Stimulated activated naive CD8-positive, alpha-beta T cell treated with anti-CD3 and anti-CD28 coated beads, Interleukin-15, Interleukin-2, amounts not matched to agents 100 ng/mL and 50 ng/mL, for 24 hours (primary cell): Measurements from ENCODE around the gene CXCL12.
A peak's percentile ranks its signal among the peaks of the same experiment; 100 is the strongest.

Experiments
- H3K27ac Mint-ChIP-seq: one replicate; pipeline ENCODE4 v1.8.0; 2021; ENCODE audit warnings: mild to moderate bottlenecking, mixed read lengths
- H3K27me3 Mint-ChIP-seq: one replicate; pipeline ENCODE4 v1.8.0; 2021; ENCODE audit warnings: mixed read lengths
- H3K36me3 Mint-ChIP-seq: one replicate; pipeline ENCODE4 v1.8.0; 2021; ENCODE audit warnings: low read depth, mixed read lengths
- H3K4me1 Mint-ChIP-seq: one replicate; pipeline ENCODE4 v1.8.0; 2021; ENCODE audit warnings: low read depth, mixed read lengths
- H3K4me3 Mint-ChIP-seq: one replicate; pipeline ENCODE4 v1.8.0; 2021; ENCODE audit warnings: mild to moderate bottlenecking, mixed read lengths
- H3K9me3 Mint-ChIP-seq: one replicate; pipeline ENCODE4 v1.8.0; 2021; ENCODE audit warnings: mixed read lengths

The CXCL12 gene

GRCh38 chr10:44385026-44385695, at the start of gene CXCL12:
TSS of gene CXCL12 (minus strand) at chr10:44385097. CDS start at chr10:44385005, 92 bp downstream.
- Mint-ChIP-seq H3K36me3 (no peaks in the 10 kb centered on the region), H3K9me3 (no peaks in the 10 kb centered on the region), H3K4me3 (peak within 1 kb of the TSS; percentile 48), H3K4me1 (peaks cover 4% of the 10 kb centered on the region), H3K27ac (no peak within 1 kb of the TSS), H3K27me3 (peaks cover 45% of the 10 kb centered on the region)

- Mint-ChIP-seq H3K4me1 (no peaks in the 10 kb centered on the region), H3K27ac (no peak overlapping the region)
These were observed 42.6 kb upstream of the CXCL12 start for GRCh38 chr10:44427479-44427878.

DNA sequence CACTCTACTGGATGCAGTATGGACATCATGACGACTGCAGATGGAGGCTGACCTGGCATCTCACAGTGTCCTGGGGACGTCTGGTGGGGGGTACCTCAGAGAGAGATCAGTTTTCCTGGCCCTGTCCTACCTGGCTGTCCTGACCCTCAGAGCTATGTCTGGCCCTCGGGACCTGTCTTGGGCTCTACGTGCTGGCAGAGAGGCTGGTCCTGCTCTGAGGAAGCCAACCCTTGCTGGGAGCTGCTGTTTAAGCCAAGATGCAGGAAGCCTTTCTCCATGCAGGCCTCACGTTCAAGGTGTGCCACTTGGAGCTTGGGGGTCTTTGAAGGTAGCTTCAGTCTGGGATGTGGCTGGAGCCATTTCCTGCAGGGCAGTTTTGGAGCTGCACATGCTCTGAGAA, 42.1 kb upstream of the CXCL12 start:
- H3K4me1 Mint-ChIP-seq = no peaks in the 10 kb centered on the region
- peaks cover 17% of the 10 kb centered on the region for H3K9me3 Mint-ChIP-seq

More at GRCh38 chr10:44427479-44427878, 42.6 kb upstream of the CXCL12 start:
- Mint-ChIP-seq H3K4me3 (no peak overlapping the region), H3K36me3 (peaks cover 6% of the 10 kb centered on the region), H3K27me3 (peaks cover 5% of the 10 kb centered on the region), H3K9me3 (peaks cover 18% of the 10 kb centered on the region)

DNA sequence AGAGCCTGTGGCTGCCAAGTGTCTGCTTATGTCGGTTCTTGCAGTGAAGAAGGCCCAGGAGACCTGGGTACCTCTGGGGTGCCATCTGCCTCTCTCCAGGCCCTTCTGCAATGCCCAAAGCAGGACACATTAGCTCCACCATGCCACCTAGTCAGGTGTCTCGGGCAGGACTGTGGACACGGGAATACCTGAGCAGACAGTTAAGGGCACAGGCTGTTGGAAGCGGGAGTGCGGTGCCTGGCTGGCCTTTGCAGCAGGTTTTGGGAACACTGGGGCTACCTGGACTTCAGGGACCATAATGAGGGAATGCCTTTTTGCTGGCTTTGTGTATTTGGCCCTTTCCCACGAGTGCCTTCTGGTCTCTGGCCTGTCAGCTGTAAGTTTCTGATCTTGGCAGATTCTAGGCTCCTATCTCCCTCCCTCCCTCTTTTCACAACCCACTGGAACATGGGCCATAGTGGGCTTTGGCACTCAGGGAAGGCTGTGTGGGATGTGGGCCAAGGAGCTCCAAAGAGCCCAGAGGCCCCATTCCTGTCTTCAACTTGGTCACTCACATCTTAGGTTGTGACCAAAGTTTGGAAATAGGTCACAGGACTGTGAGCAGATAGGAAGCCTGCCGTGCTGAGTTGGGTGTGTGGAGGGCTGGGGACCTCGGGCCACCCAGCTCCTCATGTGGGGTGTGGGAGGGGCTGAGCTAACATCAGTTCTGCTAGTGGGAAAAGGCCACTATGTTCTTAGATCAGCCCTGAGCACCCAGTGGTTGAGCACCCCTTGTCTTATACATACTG, 41.5 kb upstream of the CXCL12 start:
- Mint-ChIP-seq H3K4me1 (no peaks in the 10 kb centered on the region), H3K27me3 (peaks cover 5% of the 10 kb centered on the region), H3K9me3 (peaks cover 16% of the 10 kb centered on the region), H3K27ac (no peak overlapping the region), H3K36me3 (peaks cover 6% of the 10 kb centered on the region), H3K4me3 (no peak overlapping the region)

More for the DNA sequence above, 42.1 kb upstream of the CXCL12 start:
- Mint-ChIP-seq H3K36me3 (peaks cover 6% of the 10 kb centered on the region), H3K27ac (no peak overlapping the region), H3K27me3 (peaks cover 5% of the 10 kb centered on the region), H3K4me3 (no peak overlapping the region)

DNA sequence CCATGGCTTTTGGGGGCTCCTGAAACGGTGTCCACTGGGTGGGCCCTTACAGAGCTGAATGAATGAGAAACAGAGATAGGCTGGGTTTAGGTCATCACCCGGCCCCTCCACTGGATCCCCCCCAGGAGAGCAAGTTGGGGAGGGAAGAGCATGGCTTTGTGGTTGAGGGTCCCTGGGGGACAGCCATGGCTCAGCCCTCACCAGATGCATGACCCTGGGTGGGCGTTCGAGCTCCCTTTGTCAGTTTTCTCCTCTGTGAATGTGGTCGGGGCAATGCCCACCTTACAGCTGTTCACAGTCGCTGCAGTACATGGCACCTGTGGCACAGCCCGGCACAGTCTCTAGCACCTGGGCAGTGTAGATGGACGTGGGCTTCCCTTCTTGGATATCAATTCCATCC, 40.6 kb upstream of the CXCL12 start:
- peaks cover 8% of the 10 kb centered on the region for H3K9me3 Mint-ChIP-seq
- H3K27me3 Mint-ChIP-seq = no peaks in the 10 kb centered on the region
- no peak overlapping the region for H3K4me3 Mint-ChIP-seq
- H3K27ac Mint-ChIP-seq = no peak overlapping the region
- no peaks in the 10 kb centered on the region for H3K4me1 Mint-ChIP-seq
- no peaks in the 10 kb centered on the region for H3K36me3 Mint-ChIP-seq

DNA sequence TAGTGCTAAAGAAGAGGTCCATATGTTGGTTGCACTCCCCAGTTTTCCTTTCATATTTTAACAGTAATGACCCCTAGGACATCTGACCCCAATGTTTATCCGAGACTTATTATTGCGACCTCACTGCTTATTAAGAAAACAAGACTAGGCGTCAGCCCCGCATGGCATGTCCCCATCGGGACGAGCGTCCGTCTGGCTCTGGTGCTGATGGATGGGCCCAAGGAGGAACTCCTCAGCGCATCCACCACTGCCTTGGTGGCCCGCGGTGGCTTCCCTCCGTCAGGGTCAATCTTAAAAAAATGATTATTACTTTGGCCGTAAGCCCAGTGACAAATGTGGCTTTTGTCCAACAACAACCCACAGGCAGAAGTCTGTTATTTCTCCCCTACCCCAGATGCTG, 40.1 kb upstream of the CXCL12 start:
- H3K9me3 Mint-ChIP-seq = peaks cover 3% of the 10 kb centered on the region
- H3K4me1 Mint-ChIP-seq = no peaks in the 10 kb centered on the region
- H3K4me3 Mint-ChIP-seq = no peak overlapping the region
- no peaks in the 10 kb centered on the region for H3K36me3 Mint-ChIP-seq
- H3K27ac Mint-ChIP-seq = no peak overlapping the region
- H3K27me3 Mint-ChIP-seq = no peaks in the 10 kb centered on the region

GRCh38 chr10:44424298-44424697, 39.4 kb upstream of the CXCL12 start:
- no peaks in the 10 kb centered on the region for H3K27me3 Mint-ChIP-seq
- H3K9me3 Mint-ChIP-seq = no peaks in the 10 kb centered on the region
- no peaks in the 10 kb centered on the region for H3K36me3 Mint-ChIP-seq
- H3K4me1 Mint-ChIP-seq = no peaks in the 10 kb centered on the region
- H3K27ac Mint-ChIP-seq = no peak overlapping the region
- H3K4me3 Mint-ChIP-seq = no peak overlapping the region

DNA sequence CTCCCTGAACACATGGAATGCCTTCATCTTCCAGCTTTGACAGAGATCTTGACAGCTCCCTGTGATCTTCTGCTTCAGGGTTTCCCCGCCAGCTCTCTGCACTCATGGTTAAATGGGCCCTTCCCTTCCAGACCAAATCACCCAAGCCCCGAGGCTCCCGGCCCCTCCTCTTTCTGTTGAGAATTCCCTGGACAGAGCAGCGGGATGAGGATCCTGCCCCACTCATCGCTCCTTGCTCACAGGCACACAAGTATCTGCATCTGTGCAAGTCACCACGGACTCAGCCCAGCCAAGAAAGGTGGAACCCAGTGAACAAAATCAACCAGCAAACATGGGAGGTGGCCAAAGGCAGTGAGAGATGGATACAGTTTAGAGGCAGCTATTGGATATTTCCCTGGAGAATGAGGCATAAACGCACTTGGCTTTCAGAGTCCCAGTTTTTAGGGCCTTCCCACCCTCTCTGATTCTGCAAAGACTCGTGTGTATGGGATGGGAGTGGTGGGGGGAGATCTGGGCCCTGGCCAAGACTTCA, 37.7 kb upstream of the CXCL12 start:
- Mint-ChIP-seq H3K27ac (no peak overlapping the region), H3K4me1 (no peaks in the 10 kb centered on the region), H3K36me3 (no peaks in the 10 kb centered on the region), H3K4me3 (no peak overlapping the region), H3K27me3 (peaks cover 1% of the 10 kb centered on the region), H3K9me3 (no peaks in the 10 kb centered on the region)

- Mint-ChIP-seq H3K27ac (no peak overlapping the region), H3K27me3 (peaks cover 6% of the 10 kb centered on the region), H3K36me3 (no peaks in the 10 kb centered on the region), H3K4me1 (no peaks in the 10 kb centered on the region), H3K4me3 (no peak overlapping the region), H3K9me3 (no peaks in the 10 kb centered on the region)
These were observed 37.3 kb upstream of the CXCL12 start for GRCh38 chr10:44422153-44422552.

DNA sequence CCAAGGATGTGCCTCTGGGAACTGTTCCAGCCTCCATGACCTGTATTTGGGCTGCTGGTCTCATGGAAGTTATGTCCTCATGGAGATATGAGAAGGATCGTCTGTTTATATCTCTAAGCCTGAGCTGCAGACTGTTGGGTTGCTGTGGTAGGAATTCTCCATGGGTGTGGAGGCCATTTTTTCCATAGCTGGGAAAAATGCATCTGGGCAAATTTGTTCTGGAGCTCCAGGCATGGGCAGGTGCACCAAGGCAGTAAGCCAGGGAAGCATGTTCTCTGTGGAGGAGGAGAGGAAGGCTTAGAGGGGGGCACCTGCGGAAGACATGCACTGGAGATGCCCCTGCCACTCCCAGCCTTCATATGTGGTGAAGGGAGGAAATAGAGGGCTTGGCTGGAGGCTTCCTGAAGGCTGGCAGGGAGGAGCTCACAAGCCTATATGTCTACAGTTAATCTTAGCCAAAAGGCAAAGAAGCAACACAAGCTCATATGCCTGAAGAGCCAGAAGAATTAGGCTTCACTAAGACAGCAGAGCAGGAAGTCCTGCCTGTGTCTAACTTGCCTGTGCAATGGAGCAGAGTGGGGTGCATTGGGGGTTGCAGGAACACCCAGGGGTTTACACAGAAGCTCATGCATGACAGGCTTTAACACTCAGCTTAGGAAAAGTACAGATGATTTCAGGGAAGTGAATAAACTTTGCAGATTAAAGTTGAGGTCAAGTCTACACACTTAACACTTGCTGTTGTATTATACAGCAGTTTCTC, 35.1 kb upstream of the CXCL12 start:
- Mint-ChIP-seq H3K36me3 (no peaks in the 10 kb centered on the region), H3K27me3 (peaks cover 6% of the 10 kb centered on the region), H3K4me3 (no peak overlapping the region), H3K4me1 (no peaks in the 10 kb centered on the region), H3K9me3 (no peaks in the 10 kb centered on the region), H3K27ac (no peak overlapping the region)

GRCh38 chr10:44418637-44419036, 33.7 kb upstream of the CXCL12 start:
- no peaks in the 10 kb centered on the region for H3K36me3 Mint-ChIP-seq
- no peaks in the 10 kb centered on the region for H3K9me3 Mint-ChIP-seq
- H3K4me3 Mint-ChIP-seq = no peak overlapping the region
- no peak overlapping the region for H3K27ac Mint-ChIP-seq
- H3K27me3 Mint-ChIP-seq = peaks cover 6% of the 10 kb centered on the region
- no peaks in the 10 kb centered on the region for H3K4me1 Mint-ChIP-seq

GRCh38 chr10:44417761-44418160, 32.9 kb upstream of the CXCL12 start:
- Mint-ChIP-seq H3K27ac (no peak overlapping the region), H3K4me3 (no peak overlapping the region), H3K4me1 (no peaks in the 10 kb centered on the region), H3K36me3 (no peaks in the 10 kb centered on the region), H3K27me3 (peaks cover 10% of the 10 kb centered on the region), H3K9me3 (no peaks in the 10 kb centered on the region)

GRCh38 chr10:44416936-44417335, 32.0 kb upstream of the CXCL12 start:
- Mint-ChIP-seq H3K36me3 (no peaks in the 10 kb centered on the region), H3K27ac (no peak overlapping the region), H3K4me1 (no peaks in the 10 kb centered on the region), H3K27me3 (peaks cover 13% of the 10 kb centered on the region), H3K9me3 (peaks cover 5% of the 10 kb centered on the region), H3K4me3 (no peak overlapping the region)

DNA sequence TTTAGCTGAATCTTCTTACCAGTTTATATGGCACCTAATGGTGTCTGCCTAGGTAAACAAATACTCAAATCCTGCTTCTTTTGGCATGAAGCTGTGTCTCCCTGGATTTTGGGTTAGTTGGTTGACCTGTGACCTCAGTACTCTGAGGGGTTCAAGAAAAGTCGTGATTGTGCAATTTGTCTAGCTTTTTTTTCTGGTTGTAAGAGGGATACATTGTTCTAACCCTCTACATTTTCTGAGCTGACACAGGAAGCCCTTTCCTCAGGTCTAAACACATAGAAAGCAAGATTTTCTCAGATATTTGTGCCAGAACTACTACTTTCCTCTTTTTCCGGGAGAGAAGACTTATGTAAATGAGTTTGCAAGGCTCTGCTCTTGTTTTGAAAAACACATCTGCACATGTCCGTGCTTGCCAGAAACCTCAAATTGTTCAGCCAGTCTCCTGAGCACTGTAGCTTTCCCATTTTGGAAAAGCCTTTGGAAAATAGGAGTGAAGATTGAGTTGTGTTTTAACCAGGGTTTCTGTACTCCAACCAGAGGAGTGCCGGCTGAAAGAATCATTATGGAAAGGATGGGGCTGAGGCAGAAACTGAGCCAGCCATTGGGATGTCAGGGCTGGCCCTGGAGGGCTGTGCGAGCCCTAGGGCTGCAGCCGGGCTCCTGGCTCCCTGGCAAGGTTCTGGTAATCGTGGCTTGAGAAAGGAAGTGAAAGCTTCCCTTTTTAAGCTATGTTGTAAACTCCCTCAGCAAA, 31.3 kb upstream of the CXCL12 start:
- Mint-ChIP-seq H3K4me1 (no peaks in the 10 kb centered on the region), H3K27me3 (peaks cover 17% of the 10 kb centered on the region), H3K27ac (peak overlapping the region; percentile 9), H3K4me3 (no peak overlapping the region), H3K9me3 (peaks cover 8% of the 10 kb centered on the region), H3K36me3 (no peaks in the 10 kb centered on the region)
